NCI-H1930 (cell line): ENCODE measurements around the gene CHRNG.

Experiments used
- DNase-seq, 2 experiments: peaks; one replicate each; lab custom pipeline; 2025; lab: John Stamatoyannopoulos, UW

CHRNG gene

DNA sequence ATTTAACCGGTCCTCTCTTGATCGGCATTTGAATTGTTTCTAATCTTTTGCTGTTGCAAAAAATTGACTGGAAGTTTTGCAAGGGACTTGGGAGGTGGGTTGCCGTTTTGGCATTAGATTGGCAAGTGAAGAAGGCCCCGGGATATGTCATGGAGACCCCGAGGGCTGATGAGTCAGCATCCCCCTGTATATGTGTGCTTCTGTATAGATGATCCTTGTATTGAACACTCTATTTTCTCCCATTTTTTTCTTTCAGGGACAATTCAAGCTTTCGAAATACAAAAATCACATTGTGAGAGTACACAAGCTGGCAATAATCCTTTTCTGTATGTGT, 41.1 kb downstream of the CHRNG start:
- no peak for DNase-seq

DNA sequence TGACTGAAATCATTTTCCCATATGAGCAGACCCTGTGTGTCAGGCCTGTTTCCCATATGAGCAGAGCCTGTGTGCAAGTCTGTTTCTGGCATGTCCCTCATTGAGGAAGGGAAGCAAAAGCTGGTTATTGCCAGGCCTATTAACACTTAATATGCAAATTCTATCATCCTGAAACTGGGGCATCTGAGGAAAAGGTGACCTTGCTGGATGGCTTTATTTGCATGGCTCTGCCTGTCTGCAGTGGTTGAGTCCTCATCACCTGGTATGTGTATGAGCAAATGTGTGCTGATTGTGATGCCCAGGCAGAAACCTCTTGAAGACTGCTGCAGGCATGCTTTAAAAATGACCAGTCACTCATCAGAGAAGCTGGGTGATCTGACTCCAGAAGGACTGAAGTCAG, 42.2 kb downstream of the CHRNG start:
- DNase-seq: no peak

DNA sequence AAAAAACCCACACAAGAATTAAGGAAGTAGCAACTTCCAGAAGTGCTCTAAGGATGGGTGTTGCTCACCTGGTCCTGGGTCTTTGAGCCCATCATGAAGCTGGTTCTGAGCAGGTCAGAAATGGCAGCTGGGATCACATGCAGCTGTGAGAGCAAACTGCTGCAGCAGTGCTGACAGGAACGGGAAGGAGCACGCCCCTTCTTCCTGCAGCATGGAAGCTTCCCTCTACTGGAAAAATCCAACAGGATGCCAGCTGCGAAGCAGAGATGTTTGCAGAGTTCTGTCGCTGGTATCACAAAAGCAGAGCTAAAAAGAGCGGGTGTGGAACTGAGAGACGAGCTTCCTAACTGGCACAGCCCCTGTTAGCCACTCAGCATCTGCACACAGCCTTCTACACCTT, 44.7 kb downstream of the CHRNG start:
- DNase-seq: no peak

DNA sequence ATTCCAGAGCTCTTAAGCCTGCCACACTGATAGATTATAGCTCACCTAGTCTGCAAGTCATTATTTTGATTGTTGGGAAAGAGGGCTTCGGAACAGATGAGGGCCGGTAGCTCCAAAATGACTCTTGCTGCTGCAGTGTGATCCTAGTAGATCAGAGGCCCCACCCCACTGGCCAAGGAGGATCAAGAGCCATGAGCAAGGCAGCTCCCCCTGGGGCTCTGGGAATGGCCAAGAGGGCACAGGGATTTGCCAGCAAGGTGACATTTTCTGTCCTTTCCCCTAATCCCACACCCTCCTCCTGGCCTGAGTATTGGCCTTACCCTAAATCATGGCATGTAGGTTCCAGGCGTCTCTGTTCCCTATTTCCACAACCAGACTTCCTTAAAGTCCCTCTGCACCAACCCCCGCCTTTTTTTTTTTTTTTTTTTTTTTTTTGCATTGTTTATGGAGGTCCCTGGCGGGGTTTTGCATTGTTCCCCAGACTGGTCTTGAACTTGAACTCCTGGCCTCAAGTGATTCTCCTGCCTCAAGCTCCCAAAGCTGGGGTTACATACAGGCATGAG, 47.5 kb downstream of the CHRNG start:
- no peak for DNase-seq

DNA sequence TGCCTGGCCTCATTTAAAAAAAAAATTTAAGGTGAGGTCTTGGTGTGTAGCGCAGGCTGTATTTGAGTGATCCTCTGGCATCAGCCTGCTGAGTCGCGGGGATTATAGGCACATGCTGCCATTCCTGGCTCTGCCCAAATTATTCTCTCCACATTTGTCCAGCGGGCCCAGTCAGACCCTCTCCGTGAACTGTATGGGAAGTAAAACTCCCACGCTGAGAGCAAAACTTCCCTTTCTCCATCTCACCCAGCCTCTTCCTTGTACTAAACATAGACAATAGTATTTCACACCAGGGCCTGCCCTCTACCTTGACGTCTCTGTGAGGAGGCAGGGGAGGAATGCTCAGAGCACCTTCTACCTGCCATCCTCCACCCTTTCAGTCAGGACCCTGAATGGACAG, 48.0 kb downstream of the CHRNG start:
- no peak for DNase-seq

DNA sequence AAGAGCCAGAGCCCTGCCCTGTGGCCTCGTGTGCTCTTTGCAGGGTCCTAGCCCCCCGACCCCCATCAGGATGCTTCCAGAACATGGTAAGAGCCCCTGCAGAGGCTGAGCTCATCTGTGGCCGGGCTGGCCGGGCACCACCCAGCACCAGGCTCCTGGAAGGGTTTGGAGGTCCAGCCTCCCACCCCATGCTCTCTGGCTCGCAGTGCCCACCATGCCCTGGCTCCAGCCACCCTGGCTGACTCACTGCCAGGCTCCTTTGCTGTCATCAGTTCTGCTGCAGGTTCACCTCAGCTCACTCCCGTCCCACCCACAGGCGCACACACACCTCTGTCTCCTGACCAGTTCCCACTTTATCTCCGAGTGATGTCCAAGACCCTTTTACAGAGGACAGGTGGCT, 48.5 kb downstream of the CHRNG start:
- DNase-seq: no peak

DNA sequence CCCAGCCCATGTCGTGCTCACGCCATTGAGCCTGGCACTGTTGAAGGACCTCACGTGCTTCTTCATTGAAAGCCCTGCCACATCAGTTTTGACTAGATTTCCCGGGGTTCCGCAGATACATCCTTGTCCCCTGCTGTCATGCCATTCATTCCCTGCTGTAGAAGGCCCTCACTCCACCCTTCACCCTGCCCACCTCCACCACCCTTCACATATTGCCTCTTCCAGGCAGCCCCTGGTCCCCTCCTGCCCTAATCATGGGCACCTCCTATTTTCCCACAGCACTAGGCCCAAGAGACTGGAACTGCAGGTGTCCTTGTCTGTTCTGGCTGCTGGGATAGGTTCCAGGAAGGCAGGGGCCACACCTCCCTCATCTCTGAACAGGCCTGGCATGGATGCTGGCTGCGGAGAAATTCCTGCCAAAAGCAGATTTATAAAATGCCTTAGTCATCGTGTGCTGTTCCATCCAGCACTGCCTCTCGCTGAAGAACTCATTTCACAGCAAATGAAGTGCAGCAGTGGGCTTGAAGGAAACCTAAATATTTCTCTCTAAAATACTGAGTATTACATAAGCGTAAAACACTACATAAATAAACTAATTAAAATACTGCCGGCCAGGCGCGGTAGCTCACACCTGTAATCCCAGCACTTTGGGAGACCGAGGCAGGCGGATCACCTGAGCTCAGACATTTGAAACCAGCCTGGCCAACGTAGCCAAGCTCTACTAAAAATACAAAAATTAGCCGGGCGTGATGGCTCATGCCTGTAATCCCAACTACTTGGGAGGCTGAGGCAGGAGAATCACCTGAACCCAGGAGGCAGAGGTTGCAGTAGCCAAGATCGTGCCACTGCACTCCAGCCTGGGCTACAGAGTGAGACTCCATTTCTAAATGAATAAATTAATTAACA, 49.4 kb downstream of the CHRNG start:
- DNase-seq: no peak

DNA sequence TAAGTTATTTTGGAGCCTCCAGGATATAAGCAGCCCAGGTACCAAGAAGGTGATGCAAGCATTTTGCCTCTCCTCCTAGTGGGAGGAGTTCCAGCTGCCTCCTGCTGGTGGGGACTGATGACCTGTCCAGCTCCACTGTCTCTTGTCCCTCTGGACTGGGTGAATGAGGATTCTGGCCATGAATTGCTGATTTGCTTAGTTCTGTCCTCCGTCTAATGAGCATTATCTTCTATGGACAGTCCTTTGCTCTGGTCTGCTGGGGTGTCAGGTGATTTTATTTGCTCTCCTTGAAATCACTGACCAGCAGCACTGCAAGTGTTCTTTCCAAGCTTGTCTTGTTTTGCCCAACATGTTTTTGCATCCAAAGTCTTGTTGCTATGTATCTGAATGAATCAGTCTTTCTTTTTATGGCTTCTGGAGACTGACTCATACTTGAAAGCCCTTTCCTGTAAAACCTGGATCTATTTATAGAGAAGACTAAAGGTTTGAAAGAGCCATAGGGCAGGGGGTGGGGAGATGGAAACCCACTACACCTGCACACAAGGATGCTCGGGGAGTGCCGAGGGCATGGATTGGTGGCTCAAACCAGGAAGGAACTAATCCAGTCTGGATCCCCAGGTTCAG, 53.4 kb downstream of the CHRNG start:
- DNase-seq: no peak

DNA sequence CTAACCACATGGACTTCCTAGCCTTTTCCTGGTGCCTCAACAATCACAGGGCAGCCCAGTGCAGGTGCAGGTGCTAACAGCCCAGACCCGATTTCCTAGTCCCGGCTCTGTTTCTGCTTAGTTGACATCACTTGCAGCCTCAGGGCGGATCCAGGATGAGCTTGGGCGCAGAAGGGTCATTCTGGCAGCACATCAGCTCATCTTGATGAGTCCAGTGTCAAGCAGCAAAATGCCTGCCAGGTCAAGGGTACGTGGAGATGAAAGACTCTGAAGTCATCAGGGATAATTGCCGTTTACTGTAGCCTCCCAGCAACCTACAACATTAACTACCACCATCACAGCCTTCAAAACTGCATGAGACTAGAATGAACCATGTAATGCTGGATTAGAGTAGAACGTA, 54.5 kb downstream of the CHRNG start:
- DNase-seq: no peak
